GM10847 (cell line): ENCODE measurements around the gene GIMAP4.

Source experiments
- POLR2A ChIP-seq: IDR thresholded peaks from 2 replicates; pipeline ENCODE4 v1.6.1; 2011; ENCODE audit not compliant: insufficient read length; ENCODE audit errors: extremely low read depth

Gene GIMAP4

DNA sequence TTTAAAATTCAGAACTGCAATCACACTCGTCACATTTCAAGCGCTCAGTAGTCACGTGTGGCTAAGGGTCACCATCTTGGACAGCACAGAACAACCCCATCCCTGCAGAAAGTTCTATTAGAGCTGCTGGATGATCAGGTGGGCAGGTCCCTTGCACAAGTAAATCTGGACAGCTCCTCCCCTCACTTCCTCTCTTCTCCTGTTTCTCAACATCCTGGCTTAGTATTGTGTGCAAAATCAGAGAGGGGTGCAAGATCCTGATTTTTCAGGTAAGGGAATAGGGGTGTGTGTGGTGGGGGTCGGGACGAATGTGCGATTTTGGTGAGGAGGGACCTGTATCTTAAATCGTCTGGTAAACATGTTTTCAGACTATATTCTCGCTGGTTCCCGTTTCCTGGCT lies at the start of gene GIMAP4:
TSS of gene GIMAP4 (plus strand) at position 222 of the 400 bp plus-strand sequence. CDS start 2,512 bp downstream, outside the sequence.
- no peak for TF ChIP-seq POLR2A

DNA sequence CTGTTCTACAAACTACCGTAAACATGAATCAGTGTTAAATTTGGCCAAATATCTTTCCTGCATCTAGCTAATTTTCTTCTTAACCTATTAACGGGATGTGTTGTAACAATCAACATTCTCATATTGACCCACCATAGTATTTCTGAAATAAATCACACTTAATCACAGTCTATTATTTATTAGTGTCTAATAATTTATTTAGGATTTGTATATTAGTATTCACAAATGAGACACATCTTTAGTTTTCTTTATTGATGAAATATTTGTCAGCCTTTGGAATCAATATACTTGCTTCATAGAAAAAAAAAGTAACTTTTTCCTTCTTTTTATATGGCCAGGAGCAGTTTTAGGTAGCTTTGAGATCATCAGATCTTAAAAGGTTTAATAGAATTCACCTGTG lies 47.9 kb upstream of the GIMAP4 start:
- no peak for TF ChIP-seq POLR2A

DNA sequence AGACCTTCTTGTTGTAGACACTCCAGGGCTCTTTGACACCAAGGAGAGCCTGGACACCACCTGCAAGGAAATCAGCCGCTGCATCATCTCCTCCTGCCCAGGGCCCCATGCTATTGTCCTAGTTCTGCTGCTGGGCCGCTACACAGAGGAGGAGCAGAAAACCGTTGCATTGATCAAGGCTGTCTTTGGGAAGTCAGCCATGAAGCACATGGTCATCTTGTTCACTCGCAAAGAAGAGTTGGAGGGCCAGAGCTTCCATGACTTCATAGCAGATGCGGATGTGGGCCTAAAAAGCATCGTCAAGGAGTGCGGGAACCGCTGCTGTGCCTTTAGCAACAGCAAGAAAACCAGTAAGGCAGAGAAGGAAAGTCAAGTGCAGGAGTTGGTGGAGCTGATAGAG lies 47.0 kb upstream of the GIMAP4 start:
- no peak for TF ChIP-seq POLR2A

DNA sequence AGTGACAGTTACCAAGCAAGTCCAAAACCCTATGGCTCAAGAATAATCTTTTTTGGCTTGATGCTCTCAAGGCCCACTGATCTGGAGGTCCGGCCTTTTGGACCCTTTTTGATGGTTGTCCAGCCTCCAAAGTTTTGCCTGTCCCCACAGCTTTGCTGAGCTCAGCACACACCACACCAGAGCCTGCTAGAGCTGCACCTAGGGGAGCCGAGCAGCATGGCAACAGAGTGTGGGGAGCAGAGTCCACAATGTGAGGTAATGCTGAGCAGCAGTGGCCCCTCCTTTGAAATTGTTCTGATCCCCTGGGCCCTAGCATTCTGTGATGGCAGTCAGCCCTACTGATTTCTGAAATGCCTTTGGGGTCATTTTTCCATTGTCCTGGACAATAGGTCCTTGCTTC lies 43.2 kb upstream of the GIMAP4 start:
- TF ChIP-seq POLR2A: no peak

DNA sequence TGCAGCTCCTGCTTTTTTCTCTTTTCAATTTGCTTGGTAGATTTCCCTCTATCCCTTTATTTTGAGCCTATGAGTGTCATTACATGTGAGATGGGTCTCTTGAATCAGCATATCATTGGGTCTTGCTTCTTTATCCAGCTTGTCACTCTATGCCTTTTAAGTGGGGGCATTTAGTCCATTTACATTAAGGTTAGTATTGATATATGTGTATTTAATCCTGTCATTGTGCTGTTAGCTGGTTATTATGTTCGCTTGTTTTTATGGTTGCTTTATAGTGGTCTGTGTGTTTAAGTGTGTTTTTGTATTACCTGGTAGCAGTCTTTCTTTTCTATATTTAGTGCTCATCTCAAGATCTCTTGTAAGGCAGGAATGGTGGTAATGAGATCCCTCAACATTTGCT lies 35.5 kb upstream of the GIMAP4 start:
- no peak for TF ChIP-seq POLR2A

DNA sequence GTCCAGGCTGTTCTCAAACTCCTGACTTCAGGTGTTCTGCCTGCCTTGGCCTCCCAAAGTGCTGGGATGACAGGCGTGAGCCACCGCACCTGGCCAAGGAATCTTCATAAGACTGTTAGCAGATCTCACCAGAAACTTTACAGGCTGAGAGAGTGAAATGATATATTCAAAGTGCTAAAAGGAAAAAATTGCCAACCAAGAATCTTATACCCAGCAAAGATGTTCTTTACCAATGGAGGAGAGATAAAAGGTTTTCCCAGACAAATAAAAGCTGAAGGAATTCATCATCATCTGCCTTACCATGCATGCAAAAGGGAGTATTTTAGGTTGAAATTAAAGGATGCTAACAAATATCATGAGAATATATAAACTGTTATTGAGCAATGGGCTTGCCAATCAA lies 28.9 kb upstream of the GIMAP4 start:
- no peak for TF ChIP-seq POLR2A

DNA sequence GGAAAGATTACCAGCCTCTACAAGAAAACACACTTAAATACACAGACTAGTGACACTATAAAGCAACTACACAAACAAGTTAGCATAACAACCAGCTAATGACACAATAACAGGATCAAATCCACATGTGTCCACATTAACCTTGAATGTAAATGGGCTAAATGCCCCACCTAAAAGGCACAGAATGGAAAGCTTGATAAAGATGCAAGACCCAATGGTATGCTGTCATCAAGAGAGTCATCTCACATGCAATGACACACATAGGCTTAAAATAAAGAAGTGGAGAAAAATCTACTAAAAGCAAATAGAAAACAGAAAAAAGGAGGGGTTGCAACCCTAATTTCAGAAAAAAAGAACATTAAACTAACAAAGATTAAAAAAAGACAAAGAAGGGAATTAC lies 14.0 kb upstream of the GIMAP4 start:
- TF ChIP-seq POLR2A: no peak

DNA sequence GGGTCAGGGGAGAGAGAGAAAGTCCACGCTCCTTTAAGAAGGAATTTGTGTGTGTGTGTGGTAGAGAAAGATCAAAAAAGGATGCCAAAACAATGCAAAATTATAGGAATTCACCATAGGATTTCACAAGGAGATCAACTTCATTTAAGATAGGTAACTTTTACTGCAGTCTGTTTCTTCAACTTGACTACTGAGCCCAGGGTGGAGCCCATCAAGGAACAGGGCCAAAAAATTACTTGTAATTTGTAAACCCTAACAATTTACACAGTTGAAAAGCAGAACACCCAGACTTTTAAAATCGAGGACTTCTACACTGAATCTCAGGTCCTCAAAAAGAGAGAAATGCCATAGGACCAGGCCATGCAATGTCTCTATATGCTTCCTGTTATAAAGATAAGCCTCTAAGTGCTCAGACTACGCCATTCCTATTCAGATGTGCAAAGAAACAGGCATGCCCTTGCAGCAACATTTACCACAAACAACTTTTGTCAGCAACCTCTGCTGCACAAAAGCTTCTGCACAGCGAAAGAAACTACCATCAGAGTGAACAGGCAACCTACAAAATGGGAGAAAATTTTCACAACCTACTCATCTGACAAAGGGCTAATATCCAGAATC lies 10.6 kb upstream of the GIMAP4 start:
- no peak for TF ChIP-seq POLR2A

DNA sequence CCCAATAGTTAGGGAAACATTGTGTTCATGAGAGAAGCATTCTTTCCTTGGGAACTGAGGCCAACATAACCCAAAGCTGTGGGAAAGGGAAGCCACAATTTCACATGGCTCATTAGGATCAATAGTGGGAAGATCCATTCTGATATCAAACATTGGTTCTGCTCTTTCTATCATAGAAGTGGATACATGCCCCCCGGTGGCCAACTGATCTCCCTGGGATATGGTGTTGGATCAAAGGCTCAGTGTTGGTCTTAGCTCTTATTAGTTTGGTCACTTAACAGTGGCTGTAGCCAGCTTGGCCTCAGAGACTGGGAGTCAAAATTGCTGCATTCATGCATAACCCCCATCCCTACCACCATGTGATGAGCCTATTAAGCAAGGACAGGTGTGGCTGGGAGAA lies 6.7 kb upstream of the GIMAP4 start:
- TF ChIP-seq POLR2A: no peak

DNA sequence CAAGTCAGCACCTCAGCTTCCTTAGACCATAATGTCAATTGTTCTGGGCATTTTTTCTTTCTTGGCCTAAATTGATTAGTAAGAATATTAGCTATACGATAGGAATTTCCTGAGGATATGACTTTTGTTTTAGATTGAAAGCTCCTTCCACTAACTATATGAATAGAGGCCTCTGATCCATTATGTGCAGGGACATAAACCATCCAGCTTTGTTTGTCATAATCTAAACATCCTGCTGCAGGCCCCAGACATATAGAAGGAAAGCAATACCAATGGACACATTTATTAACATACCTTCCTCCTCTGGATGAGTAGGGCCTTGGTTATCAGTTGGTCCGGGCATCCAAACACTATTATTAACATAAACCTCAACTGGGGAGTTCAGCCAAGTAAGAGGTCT lies 4.3 kb upstream of the GIMAP4 start:
- TF ChIP-seq POLR2A: no peak

DNA sequence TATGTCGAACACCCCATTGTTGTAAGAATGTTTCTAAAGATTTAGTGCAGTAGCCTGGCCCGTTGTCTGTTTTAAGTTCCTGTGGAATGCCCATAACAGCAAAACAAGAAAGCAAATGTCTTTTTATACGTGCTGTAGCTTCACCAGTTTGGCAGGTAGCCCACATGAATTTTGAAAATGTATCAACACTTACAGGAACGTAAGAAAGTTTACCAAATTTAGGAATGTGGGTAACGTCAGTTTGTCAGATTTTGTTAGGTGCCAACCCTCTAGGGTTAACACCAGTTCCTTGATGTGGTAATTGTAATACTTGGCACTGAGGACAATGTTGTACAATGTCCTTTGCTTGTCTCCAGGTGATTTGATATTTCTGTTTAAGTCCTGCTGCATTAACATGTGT lies 3.2 kb upstream of the GIMAP4 start:
- no peak for TF ChIP-seq POLR2A

DNA sequence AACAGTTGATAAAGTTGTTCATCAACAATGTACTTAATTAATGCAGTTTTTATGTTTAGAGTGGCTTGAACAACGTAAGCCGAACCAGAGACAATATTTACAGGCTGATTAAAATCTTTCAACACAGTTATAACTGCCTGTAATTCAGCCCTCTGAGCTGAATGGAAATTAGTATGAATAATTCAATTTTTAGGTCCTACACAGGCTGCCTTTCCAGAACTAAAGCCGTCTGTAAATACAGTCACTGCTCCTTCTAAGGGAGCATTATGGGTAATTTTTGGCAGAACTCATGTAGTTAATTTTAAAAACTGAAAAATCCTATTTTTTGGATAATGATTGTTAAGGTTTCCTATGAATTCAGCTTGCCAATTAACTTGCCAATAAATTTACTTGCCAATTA lies 2.6 kb upstream of the GIMAP4 start:
- TF ChIP-seq POLR2A: no peak

DNA sequence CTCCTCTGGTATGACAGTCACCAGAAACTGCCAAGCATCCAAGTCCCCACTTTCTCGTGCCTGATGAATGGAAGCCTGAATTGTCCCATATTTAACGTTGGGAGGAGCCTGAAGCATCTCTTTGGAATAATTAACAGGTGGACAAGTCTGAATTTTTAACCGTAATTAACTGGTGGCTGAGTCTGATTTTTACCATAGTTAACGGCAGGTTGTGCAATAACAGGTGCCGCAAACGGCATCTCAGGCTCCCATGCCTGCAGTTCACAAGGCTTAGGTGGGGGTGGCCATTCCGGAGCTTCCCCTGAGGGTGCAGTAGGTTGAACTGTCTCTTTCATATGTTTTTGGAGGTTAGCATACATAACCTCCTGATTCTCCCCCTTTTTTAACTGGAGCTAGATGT lies 2.0 kb upstream of the GIMAP4 start:
- TF ChIP-seq POLR2A: no peak

DNA sequence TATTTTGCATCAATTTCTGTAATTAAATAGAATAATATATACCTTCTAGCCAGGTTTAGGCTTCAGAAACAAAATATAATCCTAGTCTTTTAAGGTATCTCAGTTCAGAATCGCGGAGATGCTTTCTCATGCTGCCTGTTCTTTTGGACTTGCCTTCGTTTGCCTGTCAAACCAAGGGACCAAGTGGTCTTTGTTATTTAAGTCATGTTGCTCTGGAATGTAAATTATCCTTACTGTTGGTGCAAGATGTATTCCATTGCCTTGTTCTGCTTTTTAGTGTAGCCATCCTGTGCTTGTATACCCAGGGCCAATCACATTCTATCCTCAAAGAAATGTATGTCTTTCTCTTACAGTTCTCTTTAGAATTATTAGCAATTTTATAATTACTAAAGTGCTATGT lies 1.1 kb upstream of the GIMAP4 start:
- no peak for TF ChIP-seq POLR2A

DNA sequence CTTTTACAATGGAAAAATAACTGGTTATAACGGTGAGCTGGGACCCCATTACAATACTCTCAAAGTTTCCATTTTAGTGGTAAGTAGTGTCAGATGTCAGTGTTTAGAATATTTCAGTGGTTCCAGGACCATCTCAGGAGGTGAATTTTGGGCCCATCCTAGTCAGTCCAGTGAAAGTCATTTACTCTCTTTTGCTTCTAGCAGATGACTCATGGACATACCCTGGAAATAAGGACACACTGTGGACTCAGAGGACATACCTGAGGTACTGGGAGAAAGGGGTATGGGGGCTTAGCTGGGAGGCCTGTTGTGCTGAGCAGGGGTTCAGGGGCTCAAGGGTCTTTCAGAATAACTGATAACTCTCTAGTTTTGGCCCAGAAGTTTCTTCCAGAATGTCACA lies 618 bp upstream of the GIMAP4 start:
- no peak for TF ChIP-seq POLR2A

DNA sequence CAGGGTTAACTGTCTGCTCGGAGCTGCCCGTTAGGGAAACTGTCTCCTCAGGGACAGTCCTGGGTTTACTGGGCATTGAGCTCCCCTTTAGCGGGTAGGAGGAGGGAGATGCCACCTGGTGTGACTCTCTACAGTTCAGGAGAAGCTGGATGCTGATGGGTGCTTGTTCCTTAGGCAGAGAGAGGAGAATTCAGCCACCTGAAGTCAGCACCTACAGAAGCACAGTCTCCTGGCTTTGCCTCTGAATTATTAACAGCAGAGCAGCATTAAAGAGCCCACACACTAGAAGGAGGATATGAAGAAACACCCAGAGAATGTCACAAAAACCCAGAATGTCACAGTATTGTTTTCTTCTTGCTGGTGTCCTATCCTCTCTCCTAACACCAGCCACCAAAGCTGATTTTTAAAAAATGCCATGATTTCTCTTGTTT lies 696 bp downstream of the GIMAP4 start:
- TF ChIP-seq POLR2A: no peak

DNA sequence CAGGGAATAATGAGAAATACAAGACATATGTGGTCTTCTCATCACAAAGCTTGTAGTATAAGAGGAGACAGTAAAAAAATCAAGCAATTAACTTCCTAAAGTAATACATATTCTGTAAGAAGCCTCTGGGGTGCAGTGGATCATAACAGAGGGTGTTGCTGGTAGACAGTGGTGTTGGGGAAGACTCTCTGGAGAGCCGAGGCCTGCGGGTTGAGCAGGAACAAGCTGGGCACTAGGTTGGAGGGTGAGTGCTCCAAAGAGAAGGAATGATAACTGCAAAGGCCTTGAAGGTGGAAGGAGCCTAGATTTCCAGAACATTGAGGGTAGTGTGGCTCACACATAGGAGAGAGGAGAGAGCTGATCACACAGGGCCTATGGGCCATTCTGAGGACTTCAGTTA lies 1.5 kb downstream of the GIMAP4 start:
- no peak for TF ChIP-seq POLR2A
